C1 segment of cervical spinal cord (tissue), 14 donors: ENCODE data around the gene LMCD1.

Experiments
- DNase-seq, 14 donors: peaks; one replicate each; lab custom pipeline; 2025; lab: John Stamatoyannopoulos, UW

Gene LMCD1

GRCh38 chr3:8501371-8502131 lies at the start of gene LMCD1:
TSS of gene LMCD1 (plus strand) at chr3:8501823. CDS start at chr3:8501939, 116 bp downstream.
- peak; percentile 53 to 98 (median 92) for DNase-seq

GRCh38 chr3:8452112-8452511 lies 49.5 kb upstream of the LMCD1 start:
- DNase-seq: no peak

- DNase-seq: no peak
These were observed 48.5 kb upstream of the LMCD1 start for GRCh38 chr3:8453153-8453552.

GRCh38 chr3:8455526-8456411 lies 45.9 kb upstream of the LMCD1 start:
- no peak for DNase-seq

GRCh38 chr3:8456412-8456811 lies 45.2 kb upstream of the LMCD1 start:
- DNase-seq: no peak

GRCh38 chr3:8457039-8457438 lies 44.6 kb upstream of the LMCD1 start:
- no peak for DNase-seq

GRCh38 chr3:8458238-8458661 lies 43.4 kb upstream of the LMCD1 start:
- no peak for DNase-seq

GRCh38 chr3:8458711-8459110 lies 42.9 kb upstream of the LMCD1 start:
- no peak for DNase-seq

- DNase-seq: no peak
These were observed 41.4 kb upstream of the LMCD1 start for GRCh38 chr3:8460050-8460708.

GRCh38 chr3:8460815-8461456 lies 40.7 kb upstream of the LMCD1 start:
- no peak for DNase-seq

GRCh38 chr3:8464668-8465067 lies 37.0 kb upstream of the LMCD1 start:
- peak in 9 of 14 donors; percentile 8 to 58 (median 35) for DNase-seq

- no peak for DNase-seq
These were observed 35.1 kb upstream of the LMCD1 start for GRCh38 chr3:8466526-8466925.

GRCh38 chr3:8470801-8471200 lies 30.8 kb upstream of the LMCD1 start:
- DNase-seq: peak in 1 of 14 donors; percentile 4

- no peak for DNase-seq
These were observed 29.1 kb upstream of the LMCD1 start for GRCh38 chr3:8472549-8472948.

- DNase-seq: no peak
These were observed 28.6 kb upstream of the LMCD1 start for GRCh38 chr3:8473029-8473428.

GRCh38 chr3:8473990-8474389 lies 27.6 kb upstream of the LMCD1 start:
- no peak for DNase-seq

- DNase-seq: no peak
These were observed 26.6 kb upstream of the LMCD1 start for GRCh38 chr3:8474991-8475390.

GRCh38 chr3:8480699-8481098 lies 20.9 kb upstream of the LMCD1 start:
- DNase-seq: no peak

- DNase-seq: no peak
These were observed 20.2 kb upstream of the LMCD1 start for GRCh38 chr3:8481380-8481779.

GRCh38 chr3:8482263-8482662 lies 19.4 kb upstream of the LMCD1 start:
- no peak for DNase-seq

GRCh38 chr3:8482960-8483665 lies 18.5 kb upstream of the LMCD1 start:
- peak in 8 of 14 donors; percentile 19 to 56 (median 37) for DNase-seq
